Activated T-cell treated with anti-CD3 and anti-CD28 coated beads, Interleukin-2, amount 50 U/mL, for 48 hours (primary cell): ENCODE data around the gene PDE4D.
"Not testable (repeated sequence)": the region's sequence is repeated elsewhere in the genome, so short reads cannot be mapped to it uniquely, and the experiment has no call there.

Experiments
- DNase-seq, 2 experiments: peaks; one replicate each; pipeline ENCODE4 v3.0.0-alpha.2; 2020

PDE4D gene

DNA sequence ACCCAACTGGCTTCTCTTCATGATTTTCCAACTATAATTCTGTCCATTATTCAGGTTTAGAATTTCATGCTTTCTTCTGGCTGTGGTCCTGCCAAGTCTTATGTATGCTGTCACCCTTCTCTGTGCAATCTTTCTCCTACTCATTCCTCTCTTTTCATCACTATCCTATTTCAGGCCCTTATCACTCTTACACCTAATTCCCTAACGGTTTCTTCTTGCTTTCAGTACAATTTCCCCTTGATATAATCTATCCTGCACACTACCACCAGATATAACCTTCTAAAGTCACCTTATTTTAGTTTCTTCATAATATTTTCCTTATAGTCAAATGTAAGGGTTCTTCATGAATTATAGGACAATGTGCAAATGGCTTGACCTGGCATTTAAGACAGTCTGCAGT lies 874.4 kb downstream of the PDE4D start:
- no peak for DNase-seq

- DNase-seq: no peak
These were observed 876.6 kb downstream of the PDE4D start for GRCh38 chr5:59016925-59017324.

GRCh38 chr5:59008816-59009473 lies 884.6 kb downstream of the PDE4D start:
- no peak for DNase-seq

GRCh38 chr5:59007460-59008063 lies 886.0 kb downstream of the PDE4D start:
- DNase-seq: no peak

DNA sequence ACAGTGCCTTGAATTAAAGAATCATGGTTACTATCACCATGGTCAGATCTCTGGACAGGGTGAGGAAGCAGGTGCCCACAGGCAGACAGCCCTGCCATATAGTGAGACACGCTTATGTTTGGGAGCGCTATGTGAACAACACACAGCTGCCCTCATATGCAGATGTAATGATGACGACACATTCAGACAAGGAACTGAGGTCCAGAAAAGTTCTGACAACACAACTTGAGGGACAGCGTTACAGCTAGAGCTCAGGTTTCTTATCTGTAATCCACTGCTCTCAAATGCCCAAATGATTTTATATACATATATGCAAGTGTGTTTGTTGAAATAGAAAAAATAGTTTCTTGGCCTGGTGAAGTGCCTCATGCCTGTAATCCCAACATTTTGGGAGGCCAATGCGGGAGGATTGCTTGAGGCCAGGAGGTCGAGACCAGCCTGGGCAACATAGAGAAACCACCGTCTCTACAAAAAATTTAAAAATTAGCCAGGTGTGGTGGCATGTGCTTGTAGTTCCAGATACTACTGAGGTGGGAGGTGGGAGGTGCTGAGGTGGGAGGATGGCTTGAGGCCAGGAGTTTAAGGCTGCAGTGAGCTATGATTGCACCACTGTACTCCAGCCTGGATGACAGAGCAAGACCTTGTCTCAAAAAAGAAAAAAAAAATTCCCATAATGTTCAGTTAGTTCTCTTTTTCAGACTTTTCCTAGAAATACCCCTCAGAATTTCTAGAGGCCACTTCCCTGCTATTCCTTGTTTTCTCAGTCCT lies 887.4 kb downstream of the PDE4D start:
- DNase-seq: no peak

GRCh38 chr5:59003641-59004040 lies 889.9 kb downstream of the PDE4D start:
- DNase-seq: no peak

- DNase-seq: no peak
These were observed 890.4 kb downstream of the PDE4D start for GRCh38 chr5:59003124-59003523.

DNA sequence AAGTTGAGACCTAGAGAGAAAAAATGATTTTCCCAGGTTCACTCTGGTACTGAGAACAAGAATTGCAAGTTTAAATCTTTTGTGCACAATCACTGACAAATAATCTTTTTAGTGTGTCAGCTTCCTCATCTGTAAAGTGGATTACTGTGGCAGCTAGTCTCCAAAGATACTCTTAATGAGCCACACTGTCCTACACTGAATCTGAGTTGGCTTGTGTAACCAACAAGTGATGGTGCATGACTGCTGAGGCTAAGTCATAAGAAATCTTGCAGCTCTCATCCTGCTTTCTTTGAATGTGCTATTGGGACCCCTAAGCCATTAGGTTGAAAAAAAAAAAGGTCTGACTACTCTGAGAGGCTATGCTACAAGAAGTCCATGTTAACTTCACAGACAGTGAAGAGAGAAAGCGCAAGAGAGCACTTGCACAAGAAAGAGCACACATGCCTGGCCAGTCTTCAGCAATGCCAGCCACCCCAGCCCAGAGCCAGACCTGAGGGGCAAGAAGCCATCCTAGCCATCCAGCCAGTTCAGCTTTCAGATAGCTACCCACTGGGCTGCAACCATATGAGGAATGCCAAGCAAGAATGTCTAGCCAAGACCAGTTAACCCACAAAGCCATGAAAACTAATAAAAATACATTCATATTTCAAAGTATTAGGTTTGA lies 891.2 kb downstream of the PDE4D start:
- DNase-seq: no peak

DNA sequence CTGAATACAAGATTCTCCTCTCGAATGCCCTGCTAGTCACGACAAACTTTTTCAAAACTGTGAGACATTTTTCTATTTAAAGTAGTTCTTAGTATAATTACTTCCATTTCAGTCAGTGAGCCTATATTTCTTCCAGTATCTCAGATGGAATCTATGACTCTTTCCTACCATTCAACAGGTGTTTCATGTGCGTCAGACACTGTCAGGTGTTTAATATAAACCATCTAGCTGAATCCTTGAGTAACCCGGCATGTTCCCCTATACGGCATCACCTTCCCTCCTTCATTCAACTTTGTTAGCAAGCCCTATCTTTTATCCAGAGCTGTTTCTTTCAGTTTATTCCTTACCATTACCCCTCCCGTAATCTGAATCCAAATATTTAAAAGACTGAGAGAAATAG lies 891.8 kb downstream of the PDE4D start:
- no peak for DNase-seq

DNA sequence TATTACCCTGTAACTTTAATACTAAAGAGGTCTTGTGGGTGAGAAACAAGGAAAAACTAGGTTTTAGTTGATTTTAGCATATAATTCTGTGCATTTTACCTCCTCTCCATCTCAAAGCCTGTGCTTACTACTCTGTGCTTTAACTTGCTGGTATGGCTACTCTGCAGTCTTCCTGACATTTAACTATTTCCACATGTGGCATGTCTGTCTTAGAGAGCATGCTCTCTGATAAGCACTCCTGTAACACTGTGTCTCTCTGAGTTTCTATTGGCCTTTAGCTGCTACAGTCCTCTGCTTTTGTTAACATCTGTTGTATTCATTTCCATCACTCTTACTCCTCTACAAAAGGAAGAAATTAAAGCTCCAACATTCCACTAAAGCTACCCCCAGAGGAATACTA lies 892.4 kb downstream of the PDE4D start:
- no peak for DNase-seq

GRCh38 chr5:59000211-59000610 lies 893.3 kb downstream of the PDE4D start:
- no peak for DNase-seq

DNA sequence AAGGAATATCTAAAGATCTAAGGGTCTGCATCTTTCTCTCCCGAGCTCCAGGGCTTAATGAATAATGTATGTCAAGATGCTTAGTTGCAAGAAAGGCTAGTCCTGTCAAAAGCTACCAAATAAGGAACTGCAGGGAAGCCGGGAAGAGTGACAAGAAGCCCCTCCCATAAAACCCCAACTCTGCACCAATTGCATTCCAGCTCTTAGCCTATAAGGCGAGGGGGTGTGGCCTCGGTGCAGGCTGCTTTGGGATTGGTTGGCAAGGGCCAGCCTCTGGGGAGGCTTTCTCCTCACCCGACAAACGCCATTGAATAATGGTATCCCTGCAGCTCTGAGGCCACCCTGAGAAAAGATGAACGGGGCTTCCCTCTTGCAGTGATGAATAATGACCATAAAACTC lies 893.7 kb downstream of the PDE4D start:
- no peak for DNase-seq

DNA sequence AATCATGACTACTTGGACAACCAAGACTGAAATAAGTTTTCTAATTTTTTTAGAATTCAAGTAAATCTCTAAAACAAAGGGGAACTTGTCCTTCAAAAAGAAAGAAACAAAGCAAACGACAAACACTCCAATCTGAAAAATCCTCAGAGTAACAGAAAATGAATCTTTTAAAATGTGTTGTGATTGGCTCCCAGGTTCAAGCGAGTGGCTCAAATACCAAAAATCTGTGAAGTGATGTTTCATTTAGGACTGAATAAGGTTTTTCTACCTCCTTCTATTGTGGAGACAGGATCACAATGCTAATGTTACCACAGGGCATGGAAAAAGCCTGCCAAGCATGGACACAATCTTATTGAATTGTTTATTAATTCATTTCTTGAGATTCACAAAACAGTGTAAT lies 895.0 kb downstream of the PDE4D start:
- no peak for DNase-seq

GRCh38 chr5:58995779-58996178 lies 897.7 kb downstream of the PDE4D start:
- not testable (repeated sequence) for DNase-seq

DNA sequence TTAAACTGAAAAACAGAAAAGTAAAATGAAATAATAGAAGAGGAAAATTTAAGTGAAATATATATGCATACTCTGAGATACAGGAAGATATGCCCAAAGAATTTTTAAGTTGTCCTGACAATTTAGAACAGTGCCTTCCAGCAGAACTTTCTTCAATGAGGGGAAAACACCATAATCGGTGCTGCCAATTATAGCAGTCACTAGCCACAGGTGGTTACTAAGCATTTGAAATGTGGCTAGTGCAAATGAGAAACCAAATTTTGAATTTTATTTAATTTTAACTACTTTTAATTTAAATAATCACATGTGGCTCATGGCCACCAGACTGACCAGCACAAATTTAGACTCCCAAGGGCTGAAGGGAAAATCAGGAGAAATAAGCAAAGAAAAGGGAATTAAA lies 900.1 kb downstream of the PDE4D start:
- no peak for DNase-seq

- DNase-seq: no peak
These were observed 904.6 kb downstream of the PDE4D start for GRCh38 chr5:58988938-58989337.

DNA sequence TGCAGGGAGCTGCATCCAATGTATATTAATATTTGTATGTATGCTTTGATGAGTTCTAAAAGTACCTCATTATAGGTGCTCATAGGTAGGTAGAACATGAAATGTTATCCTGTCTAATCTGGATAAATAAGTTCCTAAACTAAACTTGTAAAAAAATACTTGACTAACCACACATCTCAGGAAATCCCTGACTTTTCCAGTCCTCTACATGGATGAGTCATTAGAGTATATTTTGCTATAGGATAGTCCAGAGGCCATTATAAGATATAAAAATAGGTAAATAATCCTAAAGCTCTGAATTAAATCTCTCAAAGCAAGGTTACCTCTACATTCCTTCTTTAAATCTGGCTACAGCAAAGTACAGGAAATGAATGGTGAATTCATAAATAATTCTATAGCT lies 906.3 kb downstream of the PDE4D start:
- DNase-seq: no peak

- DNase-seq: no peak
These were observed 907.2 kb downstream of the PDE4D start for GRCh38 chr5:58986281-58986680.

DNA sequence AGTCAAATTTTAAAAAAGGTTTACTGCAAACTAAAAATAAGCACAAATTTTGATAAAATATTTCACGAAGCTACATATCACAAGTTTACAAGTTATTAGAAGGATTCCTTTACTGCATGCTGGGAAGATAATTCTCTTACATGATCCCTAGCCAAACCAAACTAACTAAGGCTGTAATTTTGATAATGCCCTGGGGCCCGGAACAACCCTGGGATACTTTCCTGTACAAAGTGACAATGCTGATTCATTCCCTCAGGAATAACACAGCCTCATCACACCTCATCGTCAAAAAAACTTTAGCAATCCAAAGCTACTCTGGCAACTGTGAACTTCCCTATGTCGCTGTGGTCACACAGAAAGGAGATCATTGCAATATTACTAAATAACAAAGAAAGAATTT lies 907.8 kb downstream of the PDE4D start:
- DNase-seq: no peak

- DNase-seq: no peak
These were observed 908.2 kb downstream of the PDE4D start for GRCh38 chr5:58985311-58985710.

DNA sequence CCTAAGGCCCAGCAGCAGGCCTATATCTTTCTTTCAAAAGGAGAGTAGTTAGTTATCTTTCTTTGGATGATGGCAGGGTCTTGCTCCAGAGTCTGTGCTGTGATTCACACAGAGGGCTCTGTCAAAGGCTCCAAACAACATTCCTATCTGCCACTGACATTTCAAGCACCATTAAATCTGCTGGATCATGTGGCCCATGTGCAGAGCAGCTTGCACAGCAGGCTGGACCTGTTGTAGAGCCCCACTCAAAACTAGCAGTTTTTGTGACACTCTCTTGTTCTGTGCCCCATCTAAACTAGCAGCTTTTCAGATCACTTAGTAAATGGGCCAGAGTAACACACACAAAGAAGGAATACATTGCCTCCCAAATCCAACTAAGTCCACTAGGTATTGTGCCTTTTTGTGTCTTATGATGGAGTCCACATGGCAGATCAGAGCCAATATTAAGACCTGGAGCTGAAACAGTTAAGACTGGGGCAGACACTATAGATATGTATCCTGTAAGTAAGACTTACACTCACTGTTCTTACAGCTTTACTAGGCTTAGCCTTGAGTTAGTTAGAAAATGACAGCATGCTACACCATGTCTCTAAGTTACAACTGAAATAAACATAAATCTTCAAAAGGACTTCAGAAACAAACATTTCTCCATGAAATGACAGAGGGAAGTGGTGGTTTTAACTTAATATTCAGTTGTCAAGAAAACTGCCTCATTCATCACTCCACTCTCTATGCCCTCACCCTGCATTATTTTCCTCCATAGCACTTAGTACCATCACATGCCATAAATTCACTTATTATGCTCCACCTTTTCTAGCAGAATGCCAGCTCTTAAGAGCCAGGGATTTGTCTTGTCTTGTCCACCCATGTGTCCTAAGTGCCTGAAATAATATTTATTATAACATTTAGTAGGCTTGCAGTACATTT lies 909.7 kb downstream of the PDE4D start:
- DNase-seq: no peak

DNA sequence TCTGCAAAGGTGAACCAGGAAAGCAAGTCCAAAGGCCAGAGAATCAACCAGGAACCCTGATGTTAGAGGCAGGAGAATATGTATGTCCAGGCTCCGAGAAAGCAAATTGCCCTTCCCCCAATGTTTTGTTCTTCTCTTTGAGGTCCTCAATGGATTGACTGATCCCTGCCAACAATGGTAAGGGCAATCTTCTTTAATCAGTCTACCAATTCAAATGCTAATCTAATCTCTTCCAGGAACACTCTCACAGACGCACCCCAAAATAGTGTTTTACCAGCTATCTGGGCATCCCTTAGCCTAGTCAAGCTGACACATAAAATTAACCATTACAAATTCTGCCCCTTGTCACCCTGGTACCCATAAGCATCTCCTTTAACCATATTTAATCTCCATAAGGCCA lies 912.6 kb downstream of the PDE4D start:
- no peak for DNase-seq

DNA sequence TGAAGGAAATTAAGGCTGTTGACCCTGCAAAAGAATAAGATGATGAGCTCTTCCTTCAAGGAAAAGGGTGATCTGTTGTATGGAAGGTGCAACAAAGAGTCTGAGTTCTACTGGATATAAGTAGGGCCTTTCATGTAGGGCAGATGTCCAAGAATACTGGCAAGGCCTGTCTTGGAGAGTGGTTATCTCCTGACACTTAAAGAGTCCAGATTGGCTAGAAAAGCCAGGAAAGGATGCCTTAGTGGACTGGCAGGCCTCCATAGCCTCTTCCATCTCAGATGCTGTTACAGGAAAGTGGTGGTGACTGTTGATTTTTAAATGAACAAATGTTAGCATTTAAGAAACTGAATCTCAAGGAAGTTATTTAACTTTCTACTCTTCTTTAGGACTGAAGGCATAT lies 914.4 kb downstream of the PDE4D start:
- DNase-seq: no peak
